GM19043 (cell line): Measurements from ENCODE around the gene DCP1B.

Source experiments
- ATAC-seq: cut with Tn5 transposase; IDR thresholded peaks from one replicate; pipeline ENCODE4 v1.9.1; 2021; ENCODE audit warnings: low read depth; ENCODE audit not compliant: unreplicated experiment

Gene DCP1B

GRCh38 chr12:2018391-2018790 is 14.1 kb upstream of the DCP1B start:
- no peak for ATAC-seq

GRCh38 chr12:2017546-2018337 is 13.5 kb upstream of the DCP1B start:
- ATAC-seq, result no peak

GRCh38 chr12:2016862-2017545 is 12.7 kb upstream of the DCP1B start:
- ATAC-seq, result no peak

GRCh38 chr12:2014231-2014630 is 10.0 kb upstream of the DCP1B start:
- ATAC-seq, result no peak

- no peak for ATAC-seq
Measured at GRCh38 chr12:2013527-2014223, 9.4 kb upstream of the DCP1B start.

GRCh38 chr12:2013086-2013485 is 8.8 kb upstream of the DCP1B start:
- ATAC-seq, result no peak

- no peak for ATAC-seq
Measured at GRCh38 chr12:2011643-2012607, 7.7 kb upstream of the DCP1B start.

- ATAC-seq, result no peak
Measured at GRCh38 chr12:2009623-2010022, 5.4 kb upstream of the DCP1B start.

- no peak for ATAC-seq
Measured at GRCh38 chr12:2008677-2009076, 4.4 kb upstream of the DCP1B start.

- peak; percentile 15 for ATAC-seq
Measured at GRCh38 chr12:2003676-2004112, 563 bp downstream of the DCP1B start.

GRCh38 chr12:1995205-1995896 is 8.9 kb downstream of the DCP1B start:
- no peak for ATAC-seq

- ATAC-seq, result no peak
Measured at GRCh38 chr12:1994429-1995143, 9.7 kb downstream of the DCP1B start.

- ATAC-seq, result no peak
Measured at GRCh38 chr12:1993871-1994371, 10.3 kb downstream of the DCP1B start.

GRCh38 chr12:1993341-1993740 is 10.9 kb downstream of the DCP1B start:
- no peak for ATAC-seq

GRCh38 chr12:1992732-1993131 is 11.5 kb downstream of the DCP1B start:
- no peak for ATAC-seq

- ATAC-seq, result no peak
Measured at GRCh38 chr12:1989111-1989510, 15.1 kb downstream of the DCP1B start.

GRCh38 chr12:1984759-1985158 is 19.5 kb downstream of the DCP1B start:
- no peak for ATAC-seq

GRCh38 chr12:1980282-1980681 is 24.0 kb downstream of the DCP1B start:
- no peak for ATAC-seq
